CD4-positive, alpha-beta T cell (primary cell): ENCODE data around the gene PSMD3. TPM values are rescaled to one million over a fixed set of nuclear protein-coding genes. Genes with fewer than 3 reads are reported as not detected.

Experiments
- ATAC-seq: fragments of 200-7000 bp; cut with Tn5 transposase; one replicate; pipeline ENCODE4 v1.10.0; 2022; ENCODE audit warnings: mild to moderate bottlenecking; ENCODE audit not compliant: poor library complexity
- CTCF ChIA-PET: fragments of 350-600 bp; sonication (Branson Sonifier 250); formaldehyde crosslinking; loops from one replicate; lab custom pipeline; 2021; ENCODE audit warnings: antibody characterized with exemption, inconsistent platforms; lab: Charles Lee
- POLR2A ChIA-PET: fragments of 350-600 bp; sonication (Branson Sonifier 250); formaldehyde crosslinking; loops from one replicate; lab custom pipeline; 2021; ENCODE audit warnings: antibody characterized with exemption, inconsistent platforms; lab: Charles Lee
- DNase-seq, 14 experiments: peaks; one replicate each; pipeline ENCODE4 v3.0.0-alpha.2; 2013 to 2020; ENCODE audit warnings: mixed read lengths in 2 of 14
- H3K27ac ChIP-seq, 2 donors: one replicate each; pipeline versions ENCODE4 v1.5.1 to v1.7.0; 2013; ENCODE audit warnings: low read length in 2 of 2, low read depth in 1 of 2, mild to moderate bottlenecking in 1 of 2
- H3K27me3 ChIP-seq, 2 experiments: 1 replicate in 1 of 2; 2 replicates in 1 of 2; pipeline versions ENCODE4 v1.6.1 to v1.7.0; 2013; ENCODE audit warnings: low read length in 2 of 2, control low read depth in 1 of 2, mild to moderate bottlenecking in 1 of 2, moderate library complexity in 1 of 2; ENCODE audit not compliant: insufficient read depth in 2 of 2, control insufficient read depth in 1 of 2
- H3K36me3 ChIP-seq: one replicate; pipeline ENCODE4 v1.6.1; 2013; ENCODE audit warnings: low read length, control low read depth; ENCODE audit not compliant: insufficient read depth
- H3K4me1 ChIP-seq: one replicate; pipeline ENCODE4 v1.6.1; 2013; ENCODE audit warnings: low read length, control low read depth; ENCODE audit not compliant: insufficient read depth
- H3K4me3 ChIP-seq: one replicate; pipeline ENCODE4 v1.5.1; 2013; ENCODE audit warnings: mild to moderate bottlenecking, low read length, moderate library complexity
- H3K9me3 ChIP-seq, 2 experiments: 1 replicate in 1 of 2; 2 replicates in 1 of 2; pipeline versions ENCODE4 v1.6.1 to v1.7.0; 2013; ENCODE audit warnings: low read length in 2 of 2, mild to moderate bottlenecking in 2 of 2, control low read depth in 1 of 2, moderate library complexity in 1 of 2; ENCODE audit not compliant: control insufficient read depth in 1 of 2, insufficient read depth in 1 of 2
- H3K27ac Mint-ChIP-seq: one replicate; pipeline ENCODE4 v1.8.0; 2020; ENCODE audit warnings: mixed read lengths
- H3K27me3 Mint-ChIP-seq: one replicate; pipeline ENCODE4 v1.8.0; 2021; ENCODE audit warnings: mixed read lengths
- H3K36me3 Mint-ChIP-seq: one replicate; pipeline ENCODE4 v1.8.0; 2021; ENCODE audit warnings: low read depth, mixed read lengths
- H3K4me1 Mint-ChIP-seq: one replicate; pipeline ENCODE4 v1.8.0; 2021; ENCODE audit warnings: low read depth, mixed read lengths
- H3K4me3 Mint-ChIP-seq: one replicate; pipeline ENCODE4 v1.8.0; 2020; ENCODE audit warnings: mild to moderate bottlenecking, mixed read lengths
- H3K9me3 Mint-ChIP-seq: one replicate; pipeline ENCODE4 v1.8.0; 2020; ENCODE audit warnings: mixed read lengths
- CTCF ChIP-seq: fragments of 200-600 bp; IDR thresholded peaks from one replicate; pipeline ENCODE4 v1.8.0; 2022; ENCODE audit warnings: antibody characterized with exemption, mild to moderate bottlenecking
- intact Hi-C, 2 experiments: fragments of 100-400 bp; cut with DNase I in 1 of 2; cut with micrococcal nuclease in 1 of 2; formaldehyde crosslinking; loops; one replicate each; pipeline versions ENCODE4 v1.15.1 to v1.9.0; 2023 to 2025; cut with DNase I, micrococcal nuclease
- total RNA-seq, 174 experiments: library from RNA in 2 of 174; stranded (reverse) in 2 of 174; gene quantifications; one replicate each; pipeline ENCODE4 v1.2.3 and lab custom pipeline; 2021 to 2026

PSMD3 gene
- total RNA-seq, 2 experiments from 2014 or later = 66.7 to 71.9 TPM

- Mint-ChIP-seq H3K4me1 (peaks cover 8% of the 10 kb centered on the region), H3K36me3 (no peaks in the 10 kb centered on the region), H3K27me3 (peaks cover 40% of the 10 kb centered on the region), H3K27ac (no peak overlapping the region), H3K9me3 (no peaks in the 10 kb centered on the region), H3K4me3 (no peak overlapping the region)
- ChIA-PET POLR2A (no interaction called here), CTCF (no interaction called here)
- H3K36me3 ChIP-seq = no peaks in the 10 kb centered on the region
- no peak for DNase-seq
- H3K27ac ChIP-seq = no peak overlapping the region
- H3K27me3 ChIP-seq = peaks cover 0 to 2% of the 10 kb centered on the region in 2 experiments
- intact Hi-C loops = no loop called here
- H3K4me3 ChIP-seq = no peak overlapping the region
- no peak for ATAC-seq
- no peak for TF ChIP-seq CTCF
- peaks cover 6% of the 10 kb centered on the region for H3K4me1 ChIP-seq
- no peaks in the 10 kb centered on the region for H3K9me3 ChIP-seq
Observed at GRCh38 chr17:39971076-39971603, 9.5 kb upstream of the PSMD3 start.

GRCh38 chr17:39972271-39972670, 8.3 kb upstream of the PSMD3 start:
- ATAC-seq = no peak
- POLR2A ChIA-PET = no interaction called here

GRCh38 chr17:39973496-39973895, 7.1 kb upstream of the PSMD3 start:
- no peaks in the 10 kb centered on the region for H3K36me3 ChIP-seq
- intact Hi-C loops = no loop called here
- no peak for DNase-seq
- no peaks in the 10 kb centered on the region for H3K9me3 ChIP-seq
- H3K4me3 Mint-ChIP-seq = no peak overlapping the region
- POLR2A ChIA-PET = no interaction called here
- no peak for TF ChIP-seq CTCF
- no peaks in the 10 kb centered on the region for H3K4me1 Mint-ChIP-seq
- no peaks in the 10 kb centered on the region for H3K4me1 ChIP-seq
- H3K9me3 Mint-ChIP-seq = no peaks in the 10 kb centered on the region
- peaks cover 40% of the 10 kb centered on the region for H3K27me3 Mint-ChIP-seq
- H3K27ac ChIP-seq = no peak overlapping the region
- ATAC-seq = no peak
- no peak overlapping the region for H3K4me3 ChIP-seq
- H3K27ac Mint-ChIP-seq = no peak overlapping the region
- H3K27me3 ChIP-seq = peaks cover 0 to 2% of the 10 kb centered on the region in 2 experiments
- CTCF ChIA-PET = no interaction called here
- H3K36me3 Mint-ChIP-seq = no peaks in the 10 kb centered on the region

More at GRCh38 chr17:39972271-39972670, 8.3 kb upstream of the PSMD3 start:
- no peak overlapping the region for H3K27ac ChIP-seq
- intact Hi-C loops = no loop called here
- CTCF ChIA-PET = no interaction called here
- Mint-ChIP-seq H3K27me3 (peaks cover 40% of the 10 kb centered on the region), H3K4me3 (no peak overlapping the region), H3K9me3 (no peaks in the 10 kb centered on the region), H3K27ac (no peak overlapping the region), H3K4me1 (no peaks in the 10 kb centered on the region), H3K36me3 (no peaks in the 10 kb centered on the region)
- no peaks in the 10 kb centered on the region for H3K36me3 ChIP-seq
- peaks cover 0 to 2% of the 10 kb centered on the region in 2 experiments for H3K27me3 ChIP-seq
- DNase-seq = peak in 1 of 14 experiments; percentile 30
- no peak overlapping the region for H3K4me3 ChIP-seq
- no peak for TF ChIP-seq CTCF
- H3K4me1 ChIP-seq = peaks cover 3% of the 10 kb centered on the region
- H3K9me3 ChIP-seq = no peaks in the 10 kb centered on the region
